HFFc6 (cell line): ENCODE results near the gene SMS. TPM values are rescaled to one million over a fixed set of nuclear protein-coding genes. Genes with fewer than 3 reads are reported as not detected.

ENCODE experiments used
- DNase-seq: peaks from one replicate; pipeline ENCODE4 v3.0.0-alpha.2; 2018
- H3K27ac Mint-ChIP-seq: 2 replicates; pipeline ENCODE4 v1.8.0; 2020; ENCODE audit warnings: mild to moderate bottlenecking, mixed read lengths
- H3K27me3 Mint-ChIP-seq: 2 replicates; pipeline ENCODE4 v1.8.0; 2021; ENCODE audit warnings: mild to moderate bottlenecking, moderate library complexity, mixed read lengths; ENCODE audit not compliant: insufficient read depth
- H3K36me3 Mint-ChIP-seq: 2 replicates; pipeline ENCODE4 v1.8.0; 2021; ENCODE audit warnings: low read depth, mixed read lengths
- H3K4me1 Mint-ChIP-seq: 2 replicates; pipeline ENCODE4 v1.8.0; 2020; ENCODE audit warnings: low read depth, mixed read lengths
- H3K4me3 Mint-ChIP-seq: 2 replicates; pipeline ENCODE4 v1.8.0; 2020; ENCODE audit warnings: mild to moderate bottlenecking, moderate library complexity, mixed read lengths
- H3K9me3 Mint-ChIP-seq: 2 replicates; pipeline ENCODE4 v1.8.0; 2020; ENCODE audit warnings: mild to moderate bottlenecking, mixed read lengths
- total RNA-seq, 6 experiments: library from RNA; stranded (reverse); fragmentation: NEBNext Ultra II Directional; extraction: Animal tissue kit (Norgen Biotek cat#: 25700); gene quantifications; 2 replicates in 1 of 6; 3 replicates in 5 of 6; pipeline ENCODE4 v1.2.3, GENCODE V29; 2021
- TF ChIP-seq, protein P1 (sequence below): fragments of 200-600 bp; sonication (generic); IDR thresholded peaks from 2 replicates; pipeline ENCODE4 v1.5.0; 2021; ENCODE audit warnings: antibody characterized with exemption, mild to moderate bottlenecking

Gene SMS
- total RNA-seq, 6 experiments from 2014 or later: 141 to 208 (median 196) TPM

- no peak for DNase-seq
- no peaks in the 10 kb centered on the region for H3K9me3 Mint-ChIP-seq
- no peaks in the 10 kb centered on the region for H3K4me1 Mint-ChIP-seq
- H3K27me3 Mint-ChIP-seq: no peaks in the 10 kb centered on the region; the same call in 1 of the 2 replicates
- H3K4me3 Mint-ChIP-seq: no peak overlapping the region
- TF ChIP-seq, protein P1, sequence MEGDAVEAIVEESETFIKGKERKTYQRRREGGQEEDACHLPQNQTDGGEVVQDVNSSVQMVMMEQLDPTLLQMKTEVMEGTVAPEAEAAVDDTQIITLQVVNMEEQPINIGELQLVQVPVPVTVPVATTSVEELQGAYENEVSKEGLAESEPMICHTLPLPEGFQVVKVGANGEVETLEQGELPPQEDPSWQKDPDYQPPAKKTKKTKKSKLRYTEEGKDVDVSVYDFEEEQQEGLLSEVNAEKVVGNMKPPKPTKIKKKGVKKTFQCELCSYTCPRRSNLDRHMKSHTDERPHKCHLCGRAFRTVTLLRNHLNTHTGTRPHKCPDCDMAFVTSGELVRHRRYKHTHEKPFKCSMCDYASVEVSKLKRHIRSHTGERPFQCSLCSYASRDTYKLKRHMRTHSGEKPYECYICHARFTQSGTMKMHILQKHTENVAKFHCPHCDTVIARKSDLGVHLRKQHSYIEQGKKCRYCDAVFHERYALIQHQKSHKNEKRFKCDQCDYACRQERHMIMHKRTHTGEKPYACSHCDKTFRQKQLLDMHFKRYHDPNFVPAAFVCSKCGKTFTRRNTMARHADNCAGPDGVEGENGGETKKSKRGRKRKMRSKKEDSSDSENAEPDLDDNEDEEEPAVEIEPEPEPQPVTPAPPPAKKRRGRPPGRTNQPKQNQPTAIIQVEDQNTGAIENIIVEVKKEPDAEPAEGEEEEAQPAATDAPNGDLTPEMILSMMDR: no peak
- H3K36me3 Mint-ChIP-seq: no peaks in the 10 kb centered on the region
- H3K27ac Mint-ChIP-seq: no peak overlapping the region
Measured at GRCh38 chrX:22039541-22039940, 99.0 kb downstream of the SMS start.

GRCh38 chrX:22040184-22040583 is 99.7 kb downstream of the SMS start:
- H3K4me1 Mint-ChIP-seq: no peaks in the 10 kb centered on the region
- H3K4me3 Mint-ChIP-seq: no peak overlapping the region
- H3K36me3 Mint-ChIP-seq: no peaks in the 10 kb centered on the region
- no peaks in the 10 kb centered on the region for H3K9me3 Mint-ChIP-seq
- no peak overlapping the region for H3K27ac Mint-ChIP-seq
- no peaks in the 10 kb centered on the region; the same call in 1 of the 2 replicates for H3K27me3 Mint-ChIP-seq
- TF ChIP-seq, protein P1: no peak
- no peak for DNase-seq

DNA sequence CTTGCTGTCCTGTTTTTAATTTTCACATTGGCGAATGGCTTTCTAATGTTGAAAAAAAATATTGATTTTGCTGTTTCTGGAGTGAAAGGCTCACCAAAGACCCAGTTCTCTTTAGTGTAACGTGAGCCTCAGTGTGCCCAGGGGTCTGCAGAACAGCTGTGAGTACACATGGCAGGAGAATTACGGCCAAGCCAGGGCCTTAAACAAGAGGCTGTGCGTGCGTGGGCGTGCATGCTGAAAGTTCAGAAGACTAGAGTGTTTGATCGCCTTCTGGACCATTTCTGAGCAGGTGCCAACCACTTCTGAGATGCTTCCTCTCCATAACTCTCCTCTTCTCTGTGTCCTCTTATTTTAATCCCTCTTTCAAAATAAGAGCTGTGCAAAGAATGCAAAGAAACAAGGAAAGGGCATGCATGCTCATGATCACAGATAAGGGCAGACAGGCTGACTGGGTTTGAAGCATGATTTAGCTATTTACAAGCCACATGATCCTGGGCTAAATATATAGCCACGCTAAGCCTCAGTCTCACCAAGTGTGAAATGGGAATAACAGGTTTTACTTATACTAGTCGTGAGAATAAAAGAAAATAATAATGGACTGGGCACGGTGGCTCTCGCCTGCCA is 101.5 kb downstream of the SMS start:
- Mint-ChIP-seq H3K36me3 (no peaks in the 10 kb centered on the region), H3K4me1 (no peaks in the 10 kb centered on the region), H3K9me3 (no peaks in the 10 kb centered on the region), H3K4me3 (no peak overlapping the region), H3K27ac (no peak overlapping the region), H3K27me3 (no peaks in the 10 kb centered on the region; the same call in none of the 2 replicates)
- TF ChIP-seq, protein P1: no peak
- DNase-seq: no peak

DNA sequence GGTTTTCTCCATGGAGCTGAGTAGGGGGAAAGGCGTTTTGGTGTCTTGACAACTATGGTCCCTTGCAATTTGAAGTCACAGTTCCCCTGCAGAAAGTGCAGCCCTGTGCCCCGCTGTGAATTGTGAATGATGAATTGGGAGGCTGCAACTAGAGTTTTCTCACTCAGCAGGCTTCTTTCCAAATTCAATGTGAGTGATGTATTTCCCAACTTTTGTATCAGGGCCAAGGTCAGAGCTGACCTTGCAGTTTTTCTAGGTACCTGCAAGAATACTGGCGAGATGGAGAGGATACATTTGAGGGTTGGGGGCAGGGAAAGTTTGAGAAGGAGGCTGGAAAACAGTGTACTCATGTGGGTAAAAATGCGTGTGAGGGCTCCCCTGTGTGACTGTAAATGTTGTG is 103.4 kb downstream of the SMS start:
- no peak overlapping the region for H3K27ac Mint-ChIP-seq
- no peaks in the 10 kb centered on the region for H3K36me3 Mint-ChIP-seq
- no peak for DNase-seq
- TF ChIP-seq, protein P1: no peak
- no peaks in the 10 kb centered on the region for H3K4me1 Mint-ChIP-seq
- no peaks in the 10 kb centered on the region for H3K9me3 Mint-ChIP-seq
- no peaks in the 10 kb centered on the region; the same call in none of the 2 replicates for H3K27me3 Mint-ChIP-seq
- no peak overlapping the region for H3K4me3 Mint-ChIP-seq

Other genes starting within 250 kb of the SMS start
- not detected for gene SMPX, start 182.6 kb upstream of the SMS start, total RNA-seq
- 10 to 100 TPM; 31.2 to 39.9 (median 34.0) TPM for gene MBTPS2, start 101.1 kb upstream of the SMS start, total RNA-seq
- 1 to 10 TPM; 2.9 to 3.6 (median 3.3) TPM for gene YY2, start 84.7 kb upstream of the SMS start, total RNA-seq
- under 1 TPM; 0.05 to 0.10 (median 0.07) TPM for gene PHEX, start 91.6 kb downstream of the SMS start, total RNA-seq